K562 (cell line): Measurements from ENCODE around the gene TEPSIN. TPM values are rescaled to one million over a fixed set of nuclear protein-coding genes. Genes with fewer than 3 reads are reported as not detected.
A peak's percentile ranks its signal among the peaks of the same experiment; 100 is the strongest.

Source experiments
- ATAC-seq: fragments of 200-7000 bp; cut with Tn5 transposase; 3 replicates; pipeline ENCODE4 v1.9.1; 2020; ENCODE audit warnings: moderate library complexity
- BruUV-seq: library from RNA; stranded (reverse); fragments of 400-500 nt; replicated peaks from 2 replicates; lab custom pipeline; 2021; lab: Mats Ljungman, UMichigan
- CTCF ChIA-PET: fragments of 300-600 bp; formaldehyde crosslinking; extraction: SDS; loops from one replicate; lab custom pipeline; 2021; ENCODE audit warnings: low intra/inter-chr PET ratio; lab: Yijun Ruan, JAX
- POLR2A ChIA-PET: fragments of 300-600, 350-650 bp; sonication (Branson Sonifier 250); formaldehyde crosslinking; extraction: SDS; loops from one replicate; lab custom pipeline; 2021; ENCODE audit warnings: antibody characterized with exemption, inconsistent platforms; lab: Yijun Ruan, JAX
- DNase-seq, 4 experiments: peaks; one replicate each; pipeline versions ENCODE4 v3.0.0 to v3.0.0-alpha.2; 2011 to 2018; ENCODE audit warnings: low spot score in 3 of 4, mixed read lengths in 3 of 4; ENCODE audit errors: extremely low read depth in 1 of 4
- FAIRE-seq: peaks from 2 replicates; lab custom pipeline; 2011; peaks lifted over from hg19 to GRCh38; lab: Jason Lieb, UNC
- H2AFZ ChIP-seq: 2 replicates; pipeline ENCODE4 v1.6.0; 2011; ENCODE audit warnings: low read depth, low read length, control low read depth, inconsistent platforms
- H3K27ac ChIP-seq: fragments of 200-600 bp; 3 replicates; pipeline ENCODE4 v1.8.0; 2011; ENCODE audit warnings: low read depth, mild to moderate bottlenecking, control low read depth, inconsistent platforms, low read length, moderate library complexity, mixed read lengths; ENCODE audit errors: extremely low read depth
- H3K27me3 ChIP-seq, 2 experiments: fragments of 300-600 bp in 1 of 2; 2 replicates in 1 of 2; 3 replicates in 1 of 2; pipeline versions ENCODE4 v1.6.0 to v1.8.0; 2011; ENCODE audit warnings: inconsistent platforms in 2 of 2, low read length in 2 of 2, mild to moderate bottlenecking in 1 of 2, mixed read lengths in 1 of 2, moderate library complexity in 1 of 2; ENCODE audit not compliant: control insufficient read depth in 2 of 2, insufficient read depth in 2 of 2
- H3K36me3 ChIP-seq: fragments of 300-600 bp; 3 replicates; pipeline ENCODE4 v1.8.0; 2011; ENCODE audit warnings: mild to moderate bottlenecking, low read length, inconsistent platforms; ENCODE audit not compliant: control insufficient read depth, insufficient read depth
- H3K4me1 ChIP-seq, 2 experiments: fragments of 200-600 bp in 1 of 2; replicated peaks in 1 of 2; 2 replicates in 1 of 2; 3 replicates in 1 of 2; pipeline versions ENCODE4 v1.5.1 to v1.8.0; 2011; ENCODE audit warnings: inconsistent platforms in 2 of 2, low read length in 2 of 2, mild to moderate bottlenecking in 1 of 2, mixed read lengths in 1 of 2, moderate library complexity in 1 of 2; ENCODE audit not compliant: control insufficient read depth in 2 of 2, insufficient read depth in 2 of 2
- H3K4me2 ChIP-seq: 2 replicates; pipeline ENCODE4 v1.6.1; 2011; ENCODE audit warnings: low read length, control low read depth, inconsistent platforms, mixed read lengths; ENCODE audit not compliant: insufficient read depth
- H3K4me3 ChIP-seq: fragments of 200-600 bp; sonication (generic), shearing (Covaris generic); 2 replicates; pipeline ENCODE4 v1.5.1; 2016; ENCODE audit warnings: control low read depth, inconsistent platforms
- H3K79me2 ChIP-seq: fragments of 200-600 bp; 3 replicates; pipeline ENCODE4 v1.8.0; 2011; ENCODE audit warnings: low read length, inconsistent platforms; ENCODE audit not compliant: control insufficient read depth, insufficient read depth
- H3K9ac ChIP-seq, 2 experiments: 2 replicates each; pipeline versions ENCODE4 v1.6.0 to v1.6.1; 2011; ENCODE audit warnings: low read depth in 2 of 2, low read length in 2 of 2, control low read depth in 1 of 2, inconsistent platforms in 1 of 2, mild to moderate bottlenecking in 1 of 2, mixed read lengths in 1 of 2; ENCODE audit not compliant: insufficient read depth in 1 of 2
- H3K9me1 ChIP-seq: one replicate; pipeline ENCODE4 v1.6.0; 2011; ENCODE audit warnings: inconsistent platforms, mild to moderate bottlenecking, low read length, moderate library complexity; ENCODE audit not compliant: control insufficient read depth, insufficient read depth
- H3K9me3 ChIP-seq: replicated peaks from 2 replicates; pipeline ENCODE4 v1.5.1; 2011; ENCODE audit warnings: low read depth, low read length, inconsistent platforms; ENCODE audit not compliant: control insufficient read depth, insufficient read depth
- H4K20me1 ChIP-seq: replicated peaks from 2 replicates; pipeline ENCODE4 v1.6.1; 2011; ENCODE audit warnings: low read length, inconsistent platforms, mixed read lengths; ENCODE audit not compliant: control insufficient read depth, insufficient read depth
- HDAC3 ChIP-seq: fragments of 450-650 bp; IDR thresholded peaks from 2 replicates; pipeline ENCODE4 v1.6.1; 2018; ENCODE audit warnings: borderline replicate concordance, mild to moderate bottlenecking, moderate library complexity; ENCODE audit not compliant: partially characterized antibody
- MLLT1 ChIP-seq, 2 experiments: fragments of 450-650 bp; IDR thresholded peaks; 2 replicates each; pipeline ENCODE4 v1.6.1; 2016
- POLR2G ChIP-seq: fragments of 200-400 bp; formaldehyde crosslinking; IDR thresholded peaks from 2 replicates; pipeline ENCODE4 v1.6.1; 2017; ENCODE audit warnings: low read depth, mild to moderate bottlenecking, antibody characterized with exemption, low read length, moderate library complexity
- RERE ChIP-seq: sonication (generic); formaldehyde crosslinking; IDR thresholded peaks from 2 replicates; pipeline ENCODE4 v1.8.0; 2023; ENCODE audit warnings: missing genetic modification reagents, mild to moderate bottlenecking, borderline replicate concordance
- ZNF77 ChIP-seq: fragments of 250-450 bp; sonication (Bioruptor Pico); IDR thresholded peaks from 2 replicates; pipeline ENCODE4 v1.5.0; 2020
- WGBS: fragments of 100-300 bp; shearing (Covaris generic); methylation state at CpG from one replicate; pipeline ENCODE4 v1.1.6; 2016; ENCODE audit warnings: low coverage, mixed read lengths; ENCODE audit not compliant: insufficient coverage; ENCODE audit errors: missing lambda C conversion rate; 5-methylcytosine and 5-hydroxymethylcytosine counted together
- in situ Hi-C: fragments of 300-500 bp; cut with MboI; formaldehyde crosslinking; loops from 4 replicates; pipeline ENCODE4 v1.15.0; 2018; ENCODE audit warnings: inconsistent platforms, mixed read lengths
- intact Hi-C: fragments of 100-400 bp; cut with micrococcal nuclease; formaldehyde crosslinking; loops from 2 replicates; pipeline ENCODE4 v1.14.2; 2022
- polyA plus RNA-seq, 8 experiments: library from polyadenylated mRNA; depleted of rRNA in 4 of 8; stranded (reverse) in 5 of 8; unstranded in 3 of 8; fragments of >200 nt; fragmentation: Nextera tagmentation in 2 of 8; fragmentation: Illumina TruSeq in 1 of 8; extraction: Ambion mirVana in 2 of 8; extraction: Trizol in 1 of 8; gene quantifications; 2 replicates each; pipeline versions ENCODE4 v1.2.1 to v1.2.3, GENCODE V29; 2011 to 2014; ENCODE audit warnings: inconsistent platforms in 1 of 8, missing spikeins in 1 of 8
- total RNA-seq, 7 experiments: library from RNA; depleted of rRNA in 6 of 7; stranded (reverse); fragments of >200 nt in 6 of 7; fragmentation: Illumina TruSeq in 2 of 7; extraction: Trizol in 2 of 7; gene quantifications; 2 replicates each; pipeline versions ENCODE4 v1.2.1 to v1.2.3, GENCODE V29; 2011 to 2021; ENCODE audit warnings: low replicate concordance in 1 of 7
- TF ChIP-seq, protein P1 (sequence below): fragments of 250-450 bp; sonication (Bioruptor Pico); IDR thresholded peaks from 2 replicates; pipeline ENCODE4 v1.8.0; 2022; ENCODE audit warnings: inconsistent platforms, mild to moderate bottlenecking, moderate library complexity, borderline replicate concordance

TEPSIN gene
- total and polyA plus RNA-seq, 9 of the 15 experiments (the other 6 are each of a cell fraction or from before 2014, with no cell fraction given): 0.80 to 29.8 (median 5.3) TPM

DNA sequence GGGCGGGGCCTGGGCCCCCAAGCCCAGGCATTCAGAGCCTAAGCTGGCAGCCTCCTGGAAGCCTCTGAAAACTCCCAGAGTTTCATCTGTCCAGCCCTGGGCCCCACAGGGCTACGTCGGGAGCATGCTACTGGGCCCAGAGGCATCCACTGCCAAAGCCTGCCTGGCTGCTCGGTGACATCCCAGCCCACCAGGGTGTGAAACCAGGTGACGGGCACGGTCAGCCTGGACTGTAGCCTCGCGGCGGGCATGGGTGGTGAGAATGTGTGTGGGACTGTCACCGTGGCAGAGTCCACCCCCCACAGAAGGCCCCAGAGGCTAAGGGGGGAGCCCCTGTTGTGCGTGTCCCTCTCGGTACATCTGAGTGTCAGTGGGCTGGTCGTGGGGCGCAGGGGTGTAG, 47.2 kb downstream of the TEPSIN start:
- H3K27ac ChIP-seq: no peak overlapping the region
- DNase-seq (no peak), FAIRE-seq (no peak)
- CTCF ChIA-PET: no interaction called here
- no peak overlapping the region for H2AFZ ChIP-seq
- H3K36me3 ChIP-seq: peaks cover 2% of the 10 kb centered on the region; the same call in 1 of the 3 replicates
- H3K79me2 ChIP-seq: no peaks in the 10 kb centered on the region
- no peak for TF ChIP-seq ZNF77 (CRISPR knock-in tag)
- no peak for TF ChIP-seq RERE (CRISPR knock-in tag)
- TF ChIP-seq, protein P1, sequence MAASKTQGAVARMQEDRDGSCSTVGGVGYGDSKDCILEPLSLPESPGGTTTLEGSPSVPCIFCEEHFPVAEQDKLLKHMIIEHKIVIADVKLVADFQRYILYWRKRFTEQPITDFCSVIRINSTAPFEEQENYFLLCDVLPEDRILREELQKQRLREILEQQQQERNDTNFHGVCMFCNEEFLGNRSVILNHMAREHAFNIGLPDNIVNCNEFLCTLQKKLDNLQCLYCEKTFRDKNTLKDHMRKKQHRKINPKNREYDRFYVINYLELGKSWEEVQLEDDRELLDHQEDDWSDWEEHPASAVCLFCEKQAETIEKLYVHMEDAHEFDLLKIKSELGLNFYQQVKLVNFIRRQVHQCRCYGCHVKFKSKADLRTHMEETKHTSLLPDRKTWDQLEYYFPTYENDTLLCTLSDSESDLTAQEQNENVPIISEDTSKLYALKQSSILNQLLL (CRISPR knock-in tag): no peak
- TF ChIP-seq HDAC3: no peak
- TF ChIP-seq MLLT1 (IDR thresholded peaks at IDR 0.05): no peak
- 0 out of 2 replicates have a peak, but pooled peaks have one; percentile 13 for TF ChIP-seq POLR2G
- TF ChIP-seq, all 486 proteins: peak for 1
- ATAC-seq: no peak
- in situ Hi-C loops: no loop called here
- BruUV-seq: no TSS peak
- Histone ChIP-seq H3K9ac (no peak overlapping the region), H3K4me3 (no peak overlapping the region), H4K20me1 (no peaks in the 10 kb centered on the region), H3K4me2 (no peak overlapping the region), H3K4me1 (peaks cover 10 to 76% of the 10 kb centered on the region in 2 experiments), H3K9me1 (no peaks in the 10 kb centered on the region), H3K27me3 (no peaks in the 10 kb centered on the region), H3K9me3 (no peaks in the 10 kb centered on the region)
- 79% methylated on average over 14 of the region's 14 CpGs for WGBS
- POLR2A ChIA-PET: interaction anchor here (0.7 kb wide), 1 partner anchor 41 kb away, joined by 3 read pairs; no protein-coding TSS in a partner anchor
- intact Hi-C loops: no loop called here
